ENCODE measurements around the gene GNB1.
A peak's percentile ranks its signal among the peaks of the same experiment; 100 is the strongest.
"Not testable (repeated sequence)": the region's sequence is repeated elsewhere in the genome, so short reads cannot be mapped to it uniquely, and the experiment has no call there.

Gene GNB1

DNA sequence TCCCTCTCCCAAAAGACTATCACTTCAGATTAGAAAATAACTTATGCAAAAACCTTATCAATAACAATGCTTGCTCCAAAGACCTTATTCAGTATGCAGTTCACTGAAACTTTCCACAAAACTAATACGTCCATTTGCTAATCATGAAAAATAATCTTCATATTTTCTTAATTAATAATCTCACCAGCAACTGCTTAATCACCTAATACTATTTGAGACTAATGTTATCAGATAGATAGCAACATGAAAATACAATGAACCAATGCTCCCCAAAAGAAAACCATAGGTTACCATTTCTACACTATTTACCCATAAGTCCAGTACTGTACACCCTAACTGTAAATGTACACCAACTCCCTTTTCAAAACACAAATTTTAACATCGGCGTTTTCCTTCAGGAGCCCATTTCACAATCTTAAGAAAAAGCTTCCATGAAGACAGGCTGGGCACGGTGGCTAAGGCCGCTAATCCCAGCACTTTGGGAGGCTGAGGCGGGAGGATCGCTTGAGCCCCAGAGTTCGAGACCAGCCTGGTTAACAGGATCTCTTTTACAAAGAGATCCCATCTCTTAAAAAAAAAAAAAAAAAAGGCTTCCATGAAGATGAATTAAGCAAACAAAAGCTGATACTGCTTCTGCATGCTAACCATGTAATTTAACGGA, 1.7 kb downstream of the GNB1 start:
- DNase-seq, result no peak

DNA sequence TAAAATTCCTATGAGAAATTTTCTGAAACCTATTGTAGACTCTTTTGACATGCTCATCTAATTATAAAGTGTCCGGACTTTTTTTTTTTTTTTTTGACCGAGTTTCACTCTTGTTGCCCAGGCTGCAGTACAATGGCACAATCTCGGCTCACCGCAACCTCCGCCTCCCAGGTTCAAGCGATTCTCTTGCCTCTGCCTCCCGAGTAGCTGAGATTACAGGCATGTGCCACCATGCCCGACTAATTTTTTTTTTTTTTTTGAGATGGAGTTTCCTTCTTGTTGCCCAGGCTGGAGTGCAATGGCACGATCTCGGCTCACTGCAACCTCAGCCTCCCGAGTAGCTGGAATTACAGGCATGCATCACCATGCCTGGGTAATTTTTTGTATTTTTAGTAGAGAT, 7.0 kb downstream of the GNB1 start:
- not testable (repeated sequence) for DNase-seq

GRCh38 chr1:1883092-1883873, 7.6 kb downstream of the GNB1 start:
- no peak for DNase-seq

DNA sequence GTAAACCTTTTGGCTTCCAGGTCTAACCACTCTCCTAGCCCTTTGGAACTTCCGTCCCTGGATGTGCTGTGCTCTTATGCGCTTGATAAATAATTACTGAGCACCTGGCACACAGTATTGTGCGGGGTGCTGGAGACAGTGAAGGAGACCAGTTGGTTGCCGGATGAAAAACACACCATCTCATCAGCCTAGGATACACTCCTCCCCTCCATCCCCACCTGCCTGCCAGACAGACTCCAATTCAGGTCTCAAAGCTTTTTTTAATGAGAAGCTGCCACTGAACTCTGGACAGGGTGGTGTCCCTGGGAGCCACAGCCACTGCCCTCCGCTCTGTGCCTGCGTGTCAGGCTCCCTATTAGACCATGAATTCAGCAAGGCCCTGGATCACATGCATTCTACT, 9.2 kb downstream of the GNB1 start:
- DNase-seq, result no peak

DNA sequence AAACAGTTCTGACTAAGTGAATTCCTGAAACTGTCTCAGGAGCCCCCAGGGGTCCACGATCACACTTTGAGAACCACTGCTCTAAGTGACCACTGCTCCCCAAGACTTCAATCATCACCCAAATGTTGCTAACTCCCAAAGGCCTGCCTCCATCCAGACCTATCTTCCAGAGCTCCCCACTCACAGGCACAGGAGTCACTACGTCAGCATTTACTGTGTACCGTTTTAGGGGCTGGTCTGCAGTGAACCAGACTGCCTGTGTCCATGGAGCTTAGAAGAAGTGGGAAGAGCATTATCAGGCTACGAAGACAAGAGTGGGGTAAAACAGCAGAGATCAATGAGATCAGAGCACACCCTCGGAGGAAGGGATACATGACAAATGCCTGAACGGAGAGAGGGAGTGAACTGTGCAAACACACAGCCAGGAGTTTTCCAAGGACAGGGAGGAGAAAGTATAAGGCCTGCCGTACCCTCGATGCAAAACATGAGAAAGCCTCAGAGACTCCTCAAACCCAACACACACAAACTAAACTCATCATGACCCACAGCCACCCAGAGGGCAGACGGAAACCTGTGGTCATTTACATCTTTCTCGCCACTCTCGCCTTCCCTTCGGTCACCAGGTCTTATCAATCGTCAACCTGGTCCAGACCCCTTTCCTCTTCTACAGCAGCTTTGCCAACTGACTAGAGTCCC, 10.1 kb downstream of the GNB1 start:
- no peak for DNase-seq

DNA sequence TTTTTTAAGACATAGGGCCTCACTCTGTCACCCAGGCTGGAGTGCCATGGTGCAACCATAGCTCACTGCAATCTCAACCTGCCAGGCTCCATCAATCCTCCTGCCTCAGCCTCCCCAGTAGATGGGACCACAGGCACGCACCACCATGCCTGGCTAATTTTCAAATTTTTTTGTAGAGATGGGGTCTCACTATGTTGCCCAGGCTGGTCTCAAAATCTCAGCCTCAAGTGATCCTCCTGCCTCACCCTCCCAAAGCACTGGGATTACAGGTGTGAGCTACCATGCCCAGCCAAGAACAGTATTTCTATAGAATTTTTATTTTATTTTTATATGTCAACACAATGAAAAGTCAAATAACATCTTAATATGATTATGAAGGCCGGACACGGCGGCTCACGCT, 10.9 kb downstream of the GNB1 start:
- DNase-seq, result no peak

DNA sequence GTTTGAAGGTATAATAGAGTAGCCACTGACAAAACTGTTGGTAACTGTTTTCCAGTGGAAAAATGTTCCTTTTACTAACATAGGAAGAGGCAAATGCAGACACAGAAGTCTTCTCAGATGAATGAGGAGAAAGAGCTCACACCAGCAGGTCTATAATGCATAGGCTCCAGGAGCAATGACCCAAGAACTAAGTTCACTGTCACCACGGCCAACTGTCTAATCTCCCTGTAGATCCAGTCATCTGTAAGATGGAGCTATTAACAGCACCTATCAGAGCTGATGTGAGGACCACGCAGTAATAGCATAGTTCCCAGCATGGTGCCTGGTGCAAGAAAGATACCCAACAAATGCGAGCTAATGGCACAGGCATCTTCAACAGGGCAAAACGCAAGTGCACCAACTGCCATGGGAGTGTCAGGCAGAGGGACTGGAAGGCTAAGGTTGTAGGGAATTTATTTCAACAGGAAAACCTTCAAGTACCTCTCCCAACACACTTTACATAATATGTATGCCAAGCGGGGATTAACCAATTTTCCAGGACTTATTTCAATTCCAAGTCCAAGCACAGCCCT, 12.9 kb downstream of the GNB1 start:
- no peak for DNase-seq

- DNase-seq, result no peak
Measured at GRCh38 chr1:1876335-1876930, 14.5 kb downstream of the GNB1 start.

GRCh38 chr1:1875932-1876331, 15.0 kb downstream of the GNB1 start:
- no peak for DNase-seq

- DNase-seq, result no peak
Measured at GRCh38 chr1:1874901-1875300, 16.0 kb downstream of the GNB1 start.

- DNase-seq, result no peak
Measured at GRCh38 chr1:1873186-1873585, 17.7 kb downstream of the GNB1 start.

DNA sequence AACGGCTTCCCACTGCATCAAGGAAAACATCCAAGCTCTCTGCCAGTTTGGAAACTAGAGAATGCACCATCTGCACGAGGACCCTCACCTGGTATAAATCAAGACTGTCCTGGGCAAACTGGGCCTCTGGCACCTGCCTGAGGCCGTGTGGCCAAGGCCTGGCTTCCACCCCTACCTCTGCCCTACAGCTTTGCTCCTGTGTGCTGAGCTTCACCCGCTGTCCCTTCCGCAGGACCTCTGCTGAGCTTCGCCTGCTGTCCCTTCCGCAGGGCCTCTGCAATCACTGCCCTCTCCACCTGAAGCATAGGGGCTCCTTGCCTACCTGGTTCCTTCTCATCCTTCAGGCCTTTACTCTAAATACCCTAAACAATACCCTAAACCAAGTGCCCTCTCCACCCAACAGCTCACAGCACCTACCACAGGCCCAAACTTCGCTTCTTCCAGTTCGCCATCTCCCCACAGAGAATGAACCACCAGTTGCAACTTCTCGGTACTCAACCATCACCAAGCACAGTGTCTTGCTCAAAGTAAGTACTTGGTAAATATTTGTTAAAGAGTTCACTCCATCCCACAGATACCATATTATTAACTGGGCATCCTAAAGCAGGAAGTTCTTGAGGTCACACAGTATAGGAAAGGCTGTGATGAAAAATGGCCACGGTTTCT, 18.4 kb downstream of the GNB1 start:
- DNase-seq, result no peak

DNA sequence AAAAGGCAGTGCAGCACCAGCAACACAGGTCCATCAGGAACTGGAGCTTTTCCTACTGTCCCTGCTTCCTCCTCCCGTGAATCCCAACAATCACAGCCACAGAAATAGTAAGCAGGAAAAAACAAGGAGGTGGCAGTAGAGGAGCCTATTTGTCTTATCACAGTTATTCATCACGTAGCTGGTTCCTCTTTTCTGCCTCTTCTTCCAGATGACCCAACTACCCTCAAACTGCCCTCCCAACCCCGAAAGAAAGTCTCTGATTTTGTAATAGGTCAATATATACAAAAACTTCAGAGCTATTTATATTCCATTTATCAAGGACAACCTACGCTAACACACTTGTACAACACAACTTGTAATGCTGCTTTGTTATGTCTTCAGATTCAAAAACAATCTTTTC, 21.4 kb downstream of the GNB1 start:
- no peak for DNase-seq

GRCh38 chr1:1867164-1867563, 23.7 kb downstream of the GNB1 start:
- no peak for DNase-seq

DNA sequence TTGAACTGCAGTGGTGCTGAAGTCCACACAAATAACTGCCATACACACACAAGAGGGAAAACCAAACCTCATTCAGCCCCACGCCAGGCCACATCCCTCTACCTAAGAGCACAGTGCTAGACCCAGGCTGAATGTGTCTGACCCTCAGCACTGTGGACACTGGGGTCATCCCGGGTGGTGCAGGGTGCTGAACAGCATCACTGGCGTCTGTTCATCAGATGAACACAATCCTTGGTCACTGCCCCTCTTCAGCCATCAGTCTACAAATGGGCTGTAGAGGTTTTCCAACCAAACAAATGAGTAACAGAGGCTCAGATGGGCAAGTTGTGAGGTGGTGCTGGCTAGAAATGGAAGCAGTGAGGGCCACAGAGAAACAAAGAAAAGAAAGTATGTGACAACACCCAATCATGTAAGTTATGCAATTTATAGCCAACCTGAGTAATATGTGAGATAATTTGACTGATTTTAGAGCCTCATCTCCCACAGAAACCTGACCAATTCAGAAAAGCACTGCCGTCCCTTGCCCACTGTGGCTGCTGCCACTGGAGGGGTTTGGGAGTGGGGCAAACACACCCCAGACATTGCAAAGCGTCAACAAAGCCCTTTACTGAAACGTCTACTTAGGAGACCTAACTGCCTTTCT, 27.9 kb downstream of the GNB1 start:
- no peak for DNase-seq

GRCh38 chr1:1861761-1862310, 29.1 kb downstream of the GNB1 start:
- not testable (repeated sequence) for DNase-seq

GRCh38 chr1:1861339-1861730, 29.6 kb downstream of the GNB1 start:
- DNase-seq, result no peak

GRCh38 chr1:1859970-1860697, 30.8 kb downstream of the GNB1 start:
- not testable (repeated sequence) for DNase-seq

GRCh38 chr1:1858382-1859086, 32.4 kb downstream of the GNB1 start:
- peak; percentile 6 for DNase-seq

DNA sequence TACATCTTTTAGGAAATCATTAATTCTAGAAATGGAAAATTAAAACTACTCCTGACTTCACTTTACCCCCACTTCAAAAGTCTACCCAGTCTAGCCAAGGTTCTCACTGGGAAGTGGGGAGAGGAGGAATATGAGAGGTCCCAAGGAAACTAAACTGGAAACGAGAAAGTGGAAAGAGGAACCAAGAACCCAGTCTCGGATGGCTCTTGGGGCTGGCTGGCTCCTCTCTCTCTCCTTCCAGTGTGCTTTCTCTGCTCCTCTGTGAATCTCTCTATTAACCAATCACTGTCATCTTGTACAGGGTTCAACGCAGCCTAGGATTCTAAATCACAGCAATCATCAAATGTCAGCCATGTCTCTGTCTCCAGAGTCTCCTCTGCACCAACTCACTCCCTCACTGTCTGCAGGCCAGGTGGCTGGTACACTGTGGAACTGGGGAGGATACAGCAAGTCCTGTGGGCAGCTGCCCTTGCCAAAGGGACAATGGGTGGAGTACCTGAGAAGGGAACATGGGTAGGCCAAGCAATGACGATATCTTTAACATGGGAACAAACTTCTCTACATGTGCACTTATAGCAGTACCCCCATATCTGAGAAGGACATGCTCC, 33.7 kb downstream of the GNB1 start:
- DNase-seq, result no peak

Measured in activated effector memory CD4-positive, alpha-beta T cell treated with Interleukin-2 at 50 U/mL for 16 hours (primary cell).